GM19238 (cell line): ENCODE data around the gene SCMH1.
"Not testable (repeated sequence)": the region's sequence is repeated elsewhere in the genome, so short reads cannot be mapped to it uniquely, and the experiment has no call there.

Experiments used
- DNase-seq: peaks from one replicate; pipeline ENCODE4 v3.0.0; 2011; ENCODE audit warnings: low spot score; ENCODE audit not compliant: insufficient read length

SCMH1 gene

DNA sequence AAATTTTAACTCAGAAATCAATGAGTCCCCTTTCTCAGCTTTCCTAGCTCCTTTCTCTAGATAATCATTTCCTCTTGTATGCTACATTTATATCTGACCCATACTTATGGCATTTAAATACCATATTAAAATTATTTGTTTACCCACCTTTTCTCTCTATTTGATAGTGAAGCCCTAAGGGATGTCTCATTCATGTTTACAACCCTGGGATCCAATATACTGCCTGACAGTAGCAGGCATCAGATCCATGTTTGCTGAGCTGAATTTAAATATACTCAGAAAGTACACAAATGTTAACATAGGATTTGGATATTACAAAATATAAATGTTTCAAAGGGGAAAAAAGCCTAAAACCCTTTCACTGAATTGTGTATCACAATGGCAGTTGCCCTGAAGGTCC, 26.5 kb downstream of the SCMH1 start:
- DNase-seq, result no peak

DNA sequence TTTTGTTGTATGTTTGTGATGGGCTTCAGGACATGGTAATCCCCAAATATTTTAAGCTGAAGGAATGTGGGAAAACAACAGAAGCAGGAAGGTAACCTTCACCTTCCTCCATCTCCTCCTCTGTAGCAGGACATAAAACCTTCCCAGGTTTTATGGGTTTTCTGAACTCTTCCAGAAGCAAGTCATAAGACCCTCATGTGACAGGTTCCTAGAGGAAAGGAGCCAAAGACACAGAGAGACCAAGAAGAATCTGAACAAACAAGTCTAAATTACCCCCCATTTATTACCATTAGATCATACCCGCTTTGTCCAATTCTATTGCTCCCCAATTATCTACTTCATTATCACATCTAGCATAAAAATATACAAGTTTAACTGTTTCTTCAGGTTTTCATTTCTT, 28.8 kb downstream of the SCMH1 start:
- DNase-seq, result no peak

DNA sequence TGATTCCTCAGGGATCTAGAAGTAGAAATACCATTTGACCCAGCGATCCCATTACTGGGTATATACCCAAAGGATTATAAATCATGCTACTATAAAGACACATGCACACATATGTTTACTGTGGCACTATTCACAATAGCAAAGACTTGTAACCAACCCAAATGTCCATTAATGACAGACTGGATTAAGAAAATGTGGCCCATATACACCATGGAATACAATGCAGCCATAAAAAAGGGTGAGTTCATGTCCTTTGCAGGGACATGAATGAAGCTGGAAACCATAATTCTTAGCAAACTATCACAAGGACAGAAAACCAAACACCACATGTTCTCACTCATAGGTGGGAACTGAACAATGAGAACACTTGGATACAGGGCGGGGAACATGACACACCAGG, 30.5 kb downstream of the SCMH1 start:
- not testable (repeated sequence) for DNase-seq

GRCh38 chr1:41207053-41207452, 35.1 kb downstream of the SCMH1 start:
- not testable (repeated sequence) for DNase-seq

DNA sequence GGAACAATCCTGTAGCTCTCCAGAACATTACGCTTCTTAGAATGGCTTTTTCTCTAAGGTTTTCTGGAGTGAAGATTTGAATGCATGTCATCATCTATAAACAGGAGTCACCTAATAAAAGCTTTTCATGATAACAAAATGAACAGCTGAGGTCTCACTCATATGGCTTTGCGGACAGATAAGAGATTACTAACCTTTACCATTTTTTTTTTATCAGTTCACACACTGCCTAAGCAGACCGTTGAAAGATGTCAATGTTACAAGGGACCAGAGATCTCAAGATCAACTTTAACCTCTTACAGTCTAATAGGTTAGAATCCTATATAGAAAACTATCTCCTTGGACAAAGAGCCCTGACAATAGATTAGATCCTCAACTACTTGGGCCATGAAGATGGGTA, 41.4 kb downstream of the SCMH1 start:
- no peak for DNase-seq

DNA sequence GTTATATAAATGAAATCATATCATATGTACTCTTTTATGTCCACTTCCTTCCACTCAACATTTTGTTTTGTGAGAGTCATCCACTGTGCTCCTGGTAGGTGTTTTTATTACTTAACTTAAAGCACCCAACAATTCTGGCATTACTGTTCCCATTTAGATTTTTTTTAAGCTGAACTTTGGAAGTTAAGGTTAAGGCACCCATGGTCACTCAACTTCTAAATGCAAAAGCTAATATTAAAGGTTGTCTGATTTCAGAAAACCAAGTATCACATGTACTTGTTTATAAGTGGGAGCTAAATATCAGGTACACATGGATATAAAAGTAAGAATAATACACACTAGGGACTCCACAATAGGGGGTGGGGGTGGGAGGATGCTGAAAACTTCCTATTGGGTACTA, 42.7 kb downstream of the SCMH1 start:
- DNase-seq, result no peak

GRCh38 chr1:41192456-41193178, 49.5 kb downstream of the SCMH1 start:
- DNase-seq, result no peak

- DNase-seq, result no peak
Measured at GRCh38 chr1:41184446-41184845, 57.7 kb downstream of the SCMH1 start.

DNA sequence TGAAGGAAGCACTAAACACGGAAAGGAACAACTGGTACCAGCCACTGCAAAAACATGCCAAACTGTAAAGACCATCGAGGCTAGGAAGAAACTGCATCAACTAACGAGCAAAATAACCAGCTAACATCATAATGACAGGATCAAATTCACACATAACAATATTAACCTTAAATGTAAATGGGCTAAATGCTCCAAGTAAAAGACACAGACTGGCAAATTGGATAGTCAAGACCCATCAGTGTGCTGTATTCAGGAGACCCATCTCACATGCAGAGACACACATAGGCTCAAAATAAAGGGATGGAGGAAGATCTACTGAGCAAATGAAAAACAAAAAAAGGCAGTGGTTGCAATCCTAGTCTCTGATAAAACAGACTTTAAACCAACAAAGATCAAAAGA, 63.9 kb downstream of the SCMH1 start:
- not testable (repeated sequence) for DNase-seq

GRCh38 chr1:41175546-41175945, 66.6 kb downstream of the SCMH1 start:
- DNase-seq, result no peak

DNA sequence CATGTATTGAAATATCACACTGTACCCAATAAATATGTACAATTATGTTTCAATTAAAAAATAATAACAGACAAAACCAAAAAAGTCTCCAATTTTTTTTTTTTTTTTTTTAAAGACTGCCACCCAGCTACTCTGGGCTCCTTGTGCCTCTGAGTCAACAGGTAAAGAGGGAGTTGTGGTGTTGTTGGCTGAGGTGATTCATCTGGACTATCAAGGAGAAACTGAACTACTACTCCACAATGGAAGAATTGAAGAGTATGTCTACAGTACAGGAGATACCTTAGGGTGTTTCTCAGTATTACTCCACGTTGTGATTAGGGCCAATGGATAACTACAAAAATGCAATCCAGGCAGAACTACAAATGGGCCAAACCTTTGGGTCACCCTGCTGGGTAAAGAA, 67.9 kb downstream of the SCMH1 start:
- DNase-seq, result no peak

- DNase-seq, result no peak
Measured at GRCh38 chr1:41173651-41174050, 68.5 kb downstream of the SCMH1 start.

DNA sequence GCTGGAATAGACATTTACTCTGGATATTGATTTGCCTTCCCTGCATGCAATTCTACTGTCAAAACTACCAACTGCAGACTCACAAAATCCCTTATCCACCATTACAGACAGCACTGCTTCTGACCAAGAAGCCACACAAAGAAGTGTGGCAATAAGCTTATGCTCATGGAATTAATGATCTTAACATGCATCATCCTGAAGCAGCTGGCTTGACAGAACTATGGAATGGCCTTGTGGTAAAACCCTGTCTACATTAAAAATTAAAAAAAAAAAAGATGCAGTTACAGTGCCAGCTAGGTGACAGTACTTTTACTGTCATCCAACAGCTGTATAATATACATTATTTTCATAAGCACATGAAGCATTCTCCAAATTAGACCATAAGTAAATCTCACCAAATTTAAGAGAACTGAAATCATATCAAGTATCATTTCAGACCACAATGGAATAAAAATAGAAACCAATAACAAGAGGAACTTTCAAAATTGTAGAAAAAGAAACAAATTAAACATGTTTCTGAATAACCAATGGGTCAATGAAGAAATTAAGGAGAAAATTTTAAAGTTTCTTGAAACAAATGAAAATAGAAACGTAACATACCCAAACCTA, 70.7 kb downstream of the SCMH1 start:
- no peak for DNase-seq

DNA sequence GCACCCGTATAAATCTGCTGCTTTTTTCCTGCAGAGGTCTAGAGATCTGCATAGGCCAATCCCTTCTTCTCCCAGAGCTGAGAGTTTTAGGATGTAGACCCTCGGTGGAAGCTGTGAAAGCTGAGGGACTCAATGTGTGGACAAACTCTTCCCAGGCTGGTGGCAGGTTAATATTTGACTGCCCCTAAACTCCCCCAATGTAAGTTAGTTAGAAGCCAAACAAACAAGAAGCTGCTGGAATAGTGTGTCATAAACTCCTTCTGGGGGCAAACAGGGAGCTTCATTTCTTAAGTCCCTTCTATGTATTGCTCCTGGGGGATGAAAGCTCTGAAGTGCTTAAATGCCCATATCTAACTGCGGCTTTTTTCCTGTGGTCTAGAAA, 72.3 kb downstream of the SCMH1 start:
- no peak for DNase-seq

DNA sequence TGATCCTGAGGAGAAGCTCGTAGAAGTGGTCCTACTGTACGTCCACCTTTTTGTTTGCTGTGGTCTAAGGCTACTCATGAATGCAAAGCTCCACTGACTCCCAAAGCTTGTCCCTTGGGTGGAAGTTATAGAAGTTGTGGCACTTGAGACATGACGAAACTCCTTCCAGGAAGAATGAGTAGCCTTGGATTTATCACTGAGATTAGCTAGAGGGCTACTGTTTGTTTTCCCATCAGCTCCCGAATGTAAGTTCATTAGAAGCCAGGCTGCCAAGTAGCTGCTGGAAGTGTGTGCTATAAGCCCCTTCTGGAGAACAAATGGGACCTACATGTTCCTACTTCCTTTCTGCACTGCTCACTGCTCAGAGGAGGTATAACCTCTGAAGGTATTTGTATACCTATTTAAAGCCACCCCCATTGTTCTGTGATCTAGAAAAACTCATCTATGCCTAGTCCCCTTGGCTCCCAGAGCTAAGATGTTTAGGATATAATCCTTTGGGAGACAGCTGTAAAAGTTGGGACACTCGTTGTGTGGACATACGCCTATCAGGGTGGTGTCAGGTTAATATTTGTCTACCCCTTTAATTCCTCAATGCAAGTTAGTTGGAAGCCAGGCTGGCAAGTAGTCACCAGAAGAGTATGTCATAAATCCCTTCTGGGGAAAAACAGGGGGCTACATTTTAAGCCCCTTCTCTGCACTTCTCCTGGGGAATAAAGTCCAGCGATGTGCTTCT, 72.9 kb downstream of the SCMH1 start:
- DNase-seq, result no peak

DNA sequence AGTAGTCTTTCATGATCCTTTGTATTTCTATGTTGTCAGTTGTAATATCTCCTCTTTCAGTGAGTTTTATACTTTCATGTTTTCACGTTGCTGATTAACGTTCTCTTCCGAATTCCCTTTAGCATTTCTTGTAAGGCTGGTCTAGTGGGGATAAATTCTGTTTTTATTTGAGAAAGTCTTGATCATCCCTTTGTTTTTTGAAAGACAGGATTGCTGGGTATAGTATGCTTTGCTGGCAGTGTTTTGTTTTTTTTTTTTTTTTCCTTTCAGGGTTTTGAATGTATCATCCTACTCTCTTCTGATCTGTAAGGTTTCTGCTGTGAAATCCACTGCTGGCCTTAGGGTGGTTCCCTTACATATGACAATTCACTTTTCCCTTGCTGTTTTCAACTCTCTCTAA, 74.4 kb downstream of the SCMH1 start:
- DNase-seq, result no peak

DNA sequence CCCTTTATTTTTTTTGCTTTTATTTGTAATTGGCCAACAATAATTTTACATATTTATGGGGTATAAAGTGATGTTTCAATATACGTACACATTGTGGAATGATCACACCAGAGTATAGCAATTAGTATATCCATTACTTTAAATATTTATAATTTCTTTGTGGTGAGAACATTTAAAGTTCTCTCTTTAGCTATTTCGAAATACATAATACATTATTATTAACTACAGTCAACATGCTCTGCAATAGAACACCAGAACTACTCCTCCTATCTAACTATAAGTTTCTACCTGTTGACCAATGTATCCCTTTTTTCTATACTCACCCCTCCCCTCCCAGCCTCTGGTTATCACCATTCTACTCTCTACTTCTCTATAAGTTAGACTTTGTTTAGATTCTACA, 77.4 kb downstream of the SCMH1 start:
- no peak for DNase-seq

GRCh38 chr1:41162441-41162840, 79.7 kb downstream of the SCMH1 start:
- no peak for DNase-seq

- DNase-seq, result no peak
Measured at GRCh38 chr1:41161846-41162245, 80.3 kb downstream of the SCMH1 start.

- DNase-seq, result no peak
Measured at GRCh38 chr1:41160498-41161110, 81.5 kb downstream of the SCMH1 start.

DNA sequence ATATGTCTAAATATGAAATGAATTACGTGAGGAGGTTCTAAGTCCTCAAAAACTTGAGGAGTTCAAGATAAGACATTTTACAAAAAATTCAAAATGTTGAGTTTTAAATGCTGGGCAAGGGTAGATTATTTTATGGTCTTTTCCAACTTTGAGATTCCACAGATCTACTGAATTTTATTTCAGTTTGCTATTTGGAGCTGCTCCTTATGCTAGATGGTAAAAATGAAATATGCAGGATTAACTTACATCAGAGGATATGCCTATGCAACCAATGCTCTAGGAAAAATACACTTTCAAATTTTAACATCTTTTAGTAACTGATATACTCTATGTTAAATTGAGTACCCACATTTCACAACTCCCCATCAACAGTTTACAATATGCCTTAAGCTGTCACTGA, 83.1 kb downstream of the SCMH1 start:
- DNase-seq, result no peak

DNA sequence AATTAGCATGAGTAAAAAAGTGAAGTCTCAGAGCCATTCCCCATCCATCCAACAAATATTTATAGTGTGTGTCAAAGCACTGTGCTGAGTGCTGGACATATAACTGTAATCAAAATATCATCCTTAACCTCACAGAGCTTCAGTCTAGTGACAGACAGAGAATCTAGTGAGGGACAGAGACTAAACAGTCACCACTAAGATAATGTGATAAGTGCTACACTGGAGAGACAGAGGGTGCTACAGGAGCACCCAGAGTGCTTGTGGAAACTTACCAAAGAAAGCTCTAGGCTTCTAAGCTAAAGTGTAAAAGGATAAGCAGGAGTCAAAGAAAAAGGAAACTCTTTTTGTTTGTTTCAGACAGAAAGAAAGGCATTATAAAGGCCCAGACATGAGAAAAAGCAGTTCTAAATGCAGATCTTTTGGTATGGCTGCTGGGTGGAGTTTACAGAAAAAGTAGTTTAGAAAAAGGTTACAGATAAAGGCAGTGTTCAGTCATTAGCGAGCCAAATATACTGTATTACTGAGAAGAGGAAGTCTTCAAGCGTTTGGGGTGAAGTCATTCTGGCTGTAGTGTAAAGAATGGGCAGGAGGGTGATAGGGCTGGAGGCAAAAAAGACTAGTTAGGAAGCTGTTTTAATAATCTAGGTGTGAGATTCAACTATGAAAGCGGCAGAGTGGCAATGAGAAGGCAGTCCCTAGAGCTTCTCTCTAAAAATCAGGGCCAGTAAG, 83.8 kb downstream of the SCMH1 start:
- no peak for DNase-seq
